GM18520 (cell line): ENCODE data around the gene VPS54.
A peak's percentile ranks its signal among the peaks of the same experiment; 100 is the strongest.
"Not testable (repeated sequence)": the region's sequence is repeated elsewhere in the genome, so short reads cannot be mapped to it uniquely, and the experiment has no call there.

ENCODE experiments used
- ATAC-seq: cut with Tn5 transposase; IDR thresholded peaks from one replicate; pipeline ENCODE4 v1.9.1; 2021; ENCODE audit not compliant: unreplicated experiment

VPS54 gene

GRCh38 chr2:63994329-63995070 lies 24.7 kb downstream of the VPS54 start:
- ATAC-seq = not testable (repeated sequence)

GRCh38 chr2:63993871-63994270 lies 25.4 kb downstream of the VPS54 start:
- ATAC-seq = no peak

- not testable (repeated sequence) for ATAC-seq
Observed at GRCh38 chr2:63993130-63993584, 26.1 kb downstream of the VPS54 start.

DNA sequence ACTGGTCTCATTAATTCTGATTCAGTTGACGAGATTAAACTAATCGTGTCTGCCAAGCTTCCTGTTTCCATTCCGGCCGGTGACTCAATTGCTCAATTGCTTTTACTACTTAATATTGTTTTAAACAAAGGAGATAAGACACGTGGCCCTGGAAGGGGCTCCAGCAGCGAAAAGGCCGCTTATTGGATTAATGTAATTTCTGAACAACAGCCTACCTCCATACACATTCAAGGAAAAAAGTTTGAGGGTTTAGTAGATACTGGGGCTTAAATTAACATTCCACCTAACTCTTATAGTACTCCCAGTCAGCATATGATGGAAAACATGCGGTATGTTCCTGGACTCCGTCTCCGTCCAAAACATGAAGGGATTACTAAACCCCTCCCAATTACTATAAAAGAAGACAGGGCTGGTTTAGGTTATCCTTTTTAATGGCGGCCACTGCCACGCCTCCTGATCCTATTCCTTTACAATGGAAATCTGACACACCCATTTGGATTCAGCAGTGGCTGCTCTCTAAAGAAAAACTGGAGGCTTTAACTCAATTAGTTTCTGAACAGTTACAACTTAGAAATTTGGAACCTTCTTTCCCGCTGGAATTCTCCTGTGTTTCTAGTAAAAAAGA lies 27.1 kb downstream of the VPS54 start:
- no peak for ATAC-seq

DNA sequence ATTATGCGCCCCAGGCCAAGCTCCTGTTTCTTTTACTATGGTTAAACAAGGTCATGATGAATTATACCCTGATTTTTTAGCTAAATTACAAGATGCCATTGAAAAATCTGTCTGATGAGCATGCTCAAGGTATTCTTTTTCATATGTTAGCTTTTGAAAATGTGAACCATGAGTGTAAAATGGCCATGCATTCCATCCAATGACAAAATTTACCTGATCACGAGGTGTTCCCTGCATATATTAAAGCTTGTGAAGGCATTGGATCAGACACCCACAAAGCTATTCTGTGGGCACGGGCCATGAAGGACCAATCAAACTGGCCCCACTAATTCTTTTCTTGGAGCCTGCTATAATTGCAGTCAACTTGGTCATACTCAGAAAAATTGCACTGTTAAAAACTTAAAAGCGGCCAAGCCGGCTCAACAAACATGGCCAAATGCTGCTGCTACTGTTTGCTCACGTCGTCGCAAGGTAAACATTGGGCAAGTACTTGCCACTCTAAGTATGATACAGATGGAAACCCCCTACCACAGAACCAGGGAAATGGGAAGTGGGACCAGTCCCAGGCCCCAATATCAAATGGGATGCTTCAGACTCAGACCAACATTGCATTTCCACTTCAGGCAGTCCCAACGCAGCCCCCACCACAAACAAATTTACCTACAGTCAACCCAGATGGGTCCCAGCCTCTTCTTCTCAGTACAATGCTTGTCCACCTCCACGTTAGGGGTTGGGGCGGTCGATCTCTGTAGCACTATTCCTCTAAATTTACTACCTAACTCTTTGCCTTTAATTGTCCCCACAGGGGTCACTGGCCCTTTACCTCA lies 27.8 kb downstream of the VPS54 start:
- ATAC-seq = not testable (repeated sequence)

DNA sequence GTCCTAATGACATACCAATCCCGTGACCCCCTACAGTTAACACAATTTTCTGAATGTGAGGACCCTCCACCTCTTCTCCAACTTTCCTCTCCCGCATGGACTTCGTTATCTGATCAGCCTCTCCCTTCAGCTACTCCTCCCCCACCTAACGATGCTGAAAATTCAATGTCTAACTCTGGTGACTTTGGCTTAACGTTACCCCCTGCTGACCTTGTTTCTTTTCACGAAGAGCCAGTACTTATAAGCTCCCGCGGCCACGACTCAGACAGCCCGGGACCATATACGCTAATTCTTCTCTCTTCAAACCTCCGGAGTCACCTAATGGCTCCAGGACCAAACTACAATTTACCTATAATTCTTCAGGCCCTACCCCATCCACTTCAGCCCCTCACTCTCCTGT lies 29.2 kb downstream of the VPS54 start:
- ATAC-seq = no peak

- not testable (repeated sequence) for ATAC-seq
Observed at GRCh38 chr2:63988842-63989436, 30.3 kb downstream of the VPS54 start.

DNA sequence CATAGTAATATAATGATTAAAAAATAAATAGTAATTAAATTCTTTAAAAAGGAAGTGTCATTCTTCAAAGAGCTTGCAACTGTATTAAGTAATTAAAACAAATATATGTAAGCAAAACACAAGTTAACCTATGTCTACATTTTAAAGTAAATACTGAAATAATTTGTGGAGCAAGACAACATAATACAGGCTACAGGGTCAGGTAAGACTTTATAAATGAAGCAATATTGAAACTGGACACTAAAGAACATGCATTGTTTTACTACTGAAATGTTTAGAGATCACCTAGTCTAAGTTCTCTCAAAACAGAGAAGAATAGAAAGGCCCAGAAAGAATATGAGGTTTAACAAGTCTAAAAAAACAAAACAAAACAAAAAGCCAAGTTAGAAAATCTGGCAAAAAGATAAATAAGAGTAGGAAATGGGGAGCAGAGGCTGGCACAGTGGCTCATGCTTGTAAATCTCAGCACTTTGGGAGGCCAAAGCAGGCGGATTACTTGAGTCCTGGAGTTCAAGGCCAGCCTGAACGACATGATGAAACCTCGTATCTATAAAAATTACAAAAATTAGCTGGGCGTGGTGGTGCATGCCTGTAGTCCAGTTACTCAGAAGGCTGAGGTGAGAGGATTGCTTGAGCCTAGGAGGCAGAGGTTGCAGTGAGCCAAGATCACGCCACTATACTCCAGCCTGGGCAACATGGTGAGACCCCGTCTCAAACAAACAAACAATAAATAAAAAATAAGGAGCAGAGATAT lies 34.4 kb downstream of the VPS54 start:
- ATAC-seq = no peak

- no peak for ATAC-seq
Observed at GRCh38 chr2:63983986-63984605, 35.1 kb downstream of the VPS54 start.

DNA sequence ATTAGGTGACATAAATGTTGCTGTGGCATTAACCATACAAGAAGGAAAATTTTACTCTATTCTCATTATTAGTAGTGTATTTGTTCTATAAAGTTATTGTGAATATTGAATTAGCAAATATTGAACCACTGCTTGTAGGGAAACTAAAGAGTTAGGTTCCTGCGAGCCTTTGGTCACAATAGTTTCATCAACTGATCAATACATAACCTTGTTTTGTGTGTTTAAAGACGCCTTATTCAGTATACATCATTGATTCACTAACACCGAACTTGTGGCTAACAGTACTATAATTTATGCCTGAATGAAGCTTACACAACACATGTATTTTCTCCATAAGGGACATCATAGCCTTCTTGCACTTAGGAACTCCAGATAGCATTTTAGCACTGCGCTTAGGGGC lies 36.9 kb downstream of the VPS54 start:
- ATAC-seq = no peak

- no peak for ATAC-seq
Observed at GRCh38 chr2:63981702-63982103, 37.5 kb downstream of the VPS54 start.

DNA sequence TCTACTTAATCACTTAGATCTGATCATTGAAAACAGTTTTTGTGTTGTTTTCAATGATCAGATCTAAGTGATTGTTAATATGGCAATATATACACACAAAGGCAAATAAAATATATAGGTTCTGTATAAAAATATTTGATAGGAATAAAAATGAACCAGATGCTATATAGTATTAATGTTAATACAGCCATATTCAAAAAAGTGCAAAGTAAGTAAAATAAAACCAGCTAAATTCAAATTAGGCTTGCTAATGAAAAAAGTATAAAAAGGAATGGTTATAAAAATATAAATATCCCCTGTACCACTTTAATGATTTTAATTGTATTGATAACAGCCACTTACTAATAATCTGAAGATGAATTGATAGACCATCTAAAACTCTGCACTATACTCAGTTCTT lies 38.4 kb downstream of the VPS54 start:
- ATAC-seq = no peak

- peak; percentile 95 for ATAC-seq
Observed at GRCh38 chr2:63977904-63978303, 41.3 kb downstream of the VPS54 start.

DNA sequence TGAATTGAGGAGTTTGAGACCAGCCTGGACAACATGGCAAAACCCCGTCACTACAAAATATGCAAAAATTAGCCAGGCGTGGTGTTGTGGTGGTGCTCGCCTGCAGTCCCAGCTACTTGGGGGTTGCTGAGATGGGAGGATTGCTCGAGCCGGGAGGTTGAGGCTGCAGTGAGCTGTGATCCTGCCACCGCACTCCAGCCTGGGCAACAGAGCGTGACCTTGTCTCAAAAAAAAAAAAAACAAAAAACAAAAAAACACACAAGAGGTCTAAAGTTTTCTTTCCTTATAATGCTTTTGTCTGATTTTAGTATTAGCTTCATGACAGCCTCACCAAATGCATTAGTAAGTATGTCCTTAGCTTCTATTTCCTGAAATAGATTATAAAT lies 43.1 kb downstream of the VPS54 start:
- no peak for ATAC-seq

- ATAC-seq = no peak
Observed at GRCh38 chr2:63975437-63976124, 43.6 kb downstream of the VPS54 start.

DNA sequence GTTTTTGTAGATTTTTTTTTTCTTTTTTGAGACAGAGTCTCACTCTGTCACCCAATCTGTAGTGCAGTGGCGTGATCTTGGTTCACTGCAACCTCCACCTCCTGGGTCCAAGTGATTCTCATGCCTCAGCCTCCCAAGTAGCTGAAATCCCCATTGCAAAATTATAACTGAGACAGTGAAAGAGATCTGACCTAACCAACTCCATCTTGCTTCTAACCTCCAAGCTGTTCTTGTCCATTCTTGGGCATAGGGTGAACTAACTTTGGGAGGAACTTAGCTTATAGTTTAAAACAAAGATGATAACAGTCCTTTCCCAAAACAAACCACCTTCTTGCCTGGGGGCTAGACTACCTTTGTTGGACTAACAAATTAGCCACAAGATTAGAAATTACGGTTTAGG lies 44.2 kb downstream of the VPS54 start:
- ATAC-seq = not testable (repeated sequence)

DNA sequence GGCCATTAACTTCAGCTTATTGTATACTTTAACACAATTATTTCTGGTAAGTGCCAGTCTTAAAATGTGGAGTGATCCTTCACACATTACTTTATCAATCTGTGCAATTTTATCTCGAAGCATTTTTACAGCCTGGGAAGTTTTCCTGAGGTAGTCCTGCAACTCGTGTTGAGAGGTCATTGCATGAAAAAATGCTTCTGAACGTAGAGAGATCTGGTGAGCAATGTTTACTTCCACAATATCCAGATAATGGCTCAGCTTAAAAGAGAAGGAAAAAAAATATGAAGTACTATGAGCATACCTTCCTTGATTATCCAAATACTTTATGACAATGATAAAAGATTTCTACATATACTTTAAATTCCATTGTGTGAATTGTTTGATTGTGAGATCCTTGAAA lies 57.0 kb downstream of the VPS54 start:
- ATAC-seq = no peak

DNA sequence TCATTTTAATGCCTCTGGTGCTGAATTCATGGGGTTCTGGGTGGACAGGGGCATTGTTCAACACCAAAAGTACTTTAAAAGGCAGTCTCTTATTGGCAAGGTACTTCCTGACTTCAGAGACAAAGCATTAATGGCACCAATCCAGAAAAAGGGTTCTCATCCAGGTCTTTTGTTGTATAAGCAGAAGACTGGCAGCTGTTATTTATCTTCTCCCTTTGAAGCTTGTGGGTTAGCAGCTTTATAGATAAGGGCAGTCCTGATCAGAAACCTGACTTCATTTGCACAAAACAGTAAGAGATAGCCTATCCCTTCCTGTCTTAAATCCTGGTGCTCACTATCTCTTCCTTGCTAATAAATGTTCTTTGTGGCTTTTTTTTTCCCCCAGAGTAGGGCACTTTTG lies 68.8 kb downstream of the VPS54 start:
- ATAC-seq = no peak

DNA sequence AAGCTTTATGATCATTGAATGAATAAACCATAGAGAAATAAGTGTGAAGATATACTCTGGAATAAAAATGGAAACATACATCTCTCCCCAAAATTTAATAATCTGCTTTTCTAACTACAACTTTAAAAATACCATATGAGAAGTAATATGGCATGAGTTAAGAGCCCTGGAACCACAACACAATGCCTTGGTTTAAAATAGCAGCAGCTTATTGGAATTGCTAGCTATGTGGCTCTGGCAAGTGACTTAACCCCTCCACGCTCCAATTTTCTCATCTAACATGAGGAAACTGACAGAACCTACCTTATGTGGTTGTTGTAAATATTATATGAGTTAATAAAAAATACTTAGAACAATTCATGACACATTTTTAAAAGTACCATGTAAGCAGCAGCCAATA lies 76.4 kb downstream of the VPS54 start:
- ATAC-seq = no peak

- ATAC-seq = not testable (repeated sequence)
Observed at GRCh38 chr2:63932104-63932503, 87.1 kb downstream of the VPS54 start.
